ENCODE measurements around the gene ZNF618. TPM values are rescaled to one million over a fixed set of nuclear protein-coding genes. Genes with fewer than 3 reads are reported as not detected.

Gene ZNF618
- total RNA-seq, 2 experiments from 2014 or later: 0.27 to 0.70 TPM

DNA sequence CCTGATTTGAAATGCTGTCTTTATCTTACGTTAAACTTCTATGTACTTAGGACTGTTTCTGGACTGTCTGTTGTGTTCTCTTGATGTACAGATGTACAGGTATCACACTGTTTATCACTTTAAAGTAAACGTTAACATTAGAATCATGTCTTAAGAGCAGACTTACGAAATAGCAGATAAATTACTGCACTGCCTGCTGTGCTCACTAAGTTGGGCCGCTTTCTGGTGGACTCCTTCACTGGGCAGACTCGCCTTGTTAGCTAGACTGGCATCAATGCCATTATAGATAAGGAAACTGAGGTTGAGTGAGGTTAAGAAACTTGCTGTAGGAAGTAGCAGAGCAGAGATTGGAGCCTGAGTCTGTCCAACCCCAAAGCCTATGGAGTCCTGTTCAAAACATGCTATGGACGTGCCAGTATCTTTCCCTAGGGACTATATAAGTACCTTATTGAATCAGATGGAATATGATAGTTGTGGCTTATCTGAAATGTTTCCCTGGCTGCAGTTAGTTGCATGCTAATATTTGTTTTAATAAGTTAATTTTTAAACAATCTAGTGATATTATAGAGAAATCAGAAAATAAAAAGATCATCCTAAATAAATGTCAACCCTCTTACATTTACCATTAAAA, 16.9 kb downstream of the ZNF618 start:
- Mint-ChIP-seq H3K36me3 (no peaks in the 10 kb centered on the region), H3K27me3 (peaks cover 2% of the 10 kb centered on the region)

DNA sequence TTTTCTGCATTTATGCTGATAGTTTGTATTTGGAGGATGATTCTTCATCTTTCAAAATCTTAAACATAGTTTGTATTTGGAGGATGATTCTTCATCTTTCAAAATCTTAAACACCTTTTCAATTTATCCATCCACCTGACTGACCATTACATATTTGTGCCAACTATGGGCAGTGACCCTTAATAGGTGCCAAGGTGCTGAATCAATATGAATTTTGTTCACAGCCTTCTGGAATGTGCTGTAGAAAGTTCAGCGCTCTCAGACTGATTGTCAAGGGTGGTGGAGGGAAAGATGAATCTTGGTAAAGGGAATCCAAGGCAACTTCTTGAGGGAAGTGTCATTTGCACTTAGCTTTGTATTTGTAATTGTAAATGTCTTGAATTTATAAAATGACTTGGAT, 18.1 kb downstream of the ZNF618 start:
- no peak for DNase-seq
- Mint-ChIP-seq H3K27me3 (peaks cover 2% of the 10 kb centered on the region), H3K4me1 (no peaks in the 10 kb centered on the region), H3K4me3 (no peak overlapping the region), H3K36me3 (no peaks in the 10 kb centered on the region), H3K9me3 (peaks cover 4% of the 10 kb centered on the region), H3K27ac (no peak overlapping the region)

More for the DNA sequence above, 16.9 kb downstream of the ZNF618 start:
- Mint-ChIP-seq H3K9me3 (peaks cover 4% of the 10 kb centered on the region), H3K27ac (no peak overlapping the region), H3K4me1 (no peaks in the 10 kb centered on the region), H3K4me3 (no peak overlapping the region)
- DNase-seq: no peak

DNA sequence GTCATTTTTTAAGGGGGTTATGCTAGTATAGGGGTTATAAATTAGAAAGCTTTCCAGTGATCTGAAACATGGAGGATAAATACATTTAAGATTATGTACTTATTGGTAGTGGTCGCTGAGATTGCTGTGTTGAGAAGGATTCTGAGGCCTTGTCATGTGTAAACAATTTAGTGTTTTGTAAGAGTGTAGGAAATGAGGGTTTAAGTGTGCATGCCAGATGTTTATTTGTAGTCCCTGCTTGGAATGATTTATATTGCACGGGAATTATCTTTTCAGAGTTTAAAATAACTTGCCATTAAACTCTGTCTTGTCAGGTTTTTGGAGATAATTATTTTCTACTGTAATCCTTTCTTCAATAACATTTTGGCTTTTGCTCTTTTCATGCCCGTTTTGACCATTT, 19.4 kb downstream of the ZNF618 start:
- Mint-ChIP-seq H3K27ac (no peak overlapping the region), H3K4me3 (no peak overlapping the region), H3K9me3 (peaks cover 2% of the 10 kb centered on the region), H3K4me1 (no peaks in the 10 kb centered on the region), H3K27me3 (peaks cover 2% of the 10 kb centered on the region), H3K36me3 (no peaks in the 10 kb centered on the region)
- DNase-seq: no peak

DNA sequence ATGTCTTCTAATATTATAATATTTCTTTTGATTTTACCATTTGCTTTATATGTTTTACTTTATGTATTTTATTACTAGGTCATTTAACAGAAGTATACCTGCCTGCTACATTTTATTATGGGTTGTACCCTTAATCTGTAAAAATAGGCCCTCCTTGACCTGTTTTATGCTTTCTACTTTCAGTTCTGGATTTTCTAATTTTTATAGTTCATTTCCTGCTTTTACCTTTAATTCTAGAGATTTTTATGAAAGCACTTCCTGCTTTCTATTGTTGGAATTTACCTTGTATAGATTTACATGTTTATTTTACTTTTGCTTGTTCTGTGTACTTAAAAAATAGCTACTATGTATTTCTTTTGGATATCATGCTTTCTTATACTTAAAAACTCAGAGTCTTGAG, 20.6 kb downstream of the ZNF618 start:
- H3K27me3 Mint-ChIP-seq: peaks cover 2% of the 10 kb centered on the region
- H3K4me1 Mint-ChIP-seq: no peaks in the 10 kb centered on the region
- no peak for DNase-seq
- H3K9me3 Mint-ChIP-seq: no peaks in the 10 kb centered on the region
- H3K4me3 Mint-ChIP-seq: no peak overlapping the region
- H3K36me3 Mint-ChIP-seq: no peaks in the 10 kb centered on the region
- no peak overlapping the region for H3K27ac Mint-ChIP-seq

DNA sequence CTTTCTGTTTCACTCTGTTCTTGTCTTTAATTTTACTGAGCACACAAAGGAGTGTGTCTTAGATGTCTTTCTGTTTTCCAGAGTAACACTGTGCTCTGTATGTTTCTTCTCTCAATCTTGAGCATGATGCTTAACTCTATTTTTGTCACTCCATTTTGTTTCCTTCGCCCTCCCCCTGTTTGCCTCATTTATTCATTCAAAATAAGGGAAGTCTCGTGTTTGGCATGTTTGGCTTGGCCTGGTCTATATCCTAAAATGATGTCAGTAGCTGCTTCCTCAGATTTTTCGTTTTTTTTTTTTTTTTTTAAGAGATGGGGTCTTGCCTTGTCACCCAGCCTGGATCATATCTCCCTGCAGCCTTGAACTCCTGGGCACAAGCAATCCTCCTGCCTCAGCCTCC, 22.0 kb downstream of the ZNF618 start:
- no peaks in the 10 kb centered on the region for H3K9me3 Mint-ChIP-seq
- no peak for DNase-seq
- no peak overlapping the region for H3K27ac Mint-ChIP-seq
- no peaks in the 10 kb centered on the region for H3K4me1 Mint-ChIP-seq
- no peaks in the 10 kb centered on the region for H3K36me3 Mint-ChIP-seq
- peaks cover 2% of the 10 kb centered on the region for H3K27me3 Mint-ChIP-seq
- H3K4me3 Mint-ChIP-seq: no peak overlapping the region

DNA sequence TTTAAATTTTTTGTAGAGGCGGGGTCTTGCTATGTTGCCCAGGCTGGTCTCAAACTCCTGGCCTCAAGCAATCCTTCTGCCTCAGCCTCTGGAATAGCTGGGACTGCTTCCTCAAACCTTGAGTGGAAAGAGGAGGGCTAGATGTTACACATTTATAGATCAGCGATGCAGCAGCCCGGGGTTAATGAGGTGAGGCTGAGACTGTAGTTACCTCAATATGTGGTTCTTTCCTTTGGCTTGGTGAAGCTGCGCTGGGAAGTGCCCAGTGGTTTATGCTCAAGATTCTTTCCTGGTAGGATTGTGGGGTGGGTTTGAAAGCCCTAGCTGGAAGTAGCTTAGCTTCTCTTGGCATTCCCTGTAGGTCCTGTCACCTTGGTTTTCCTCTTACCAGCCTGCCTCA, 22.5 kb downstream of the ZNF618 start:
- Mint-ChIP-seq H3K4me3 (no peak overlapping the region), H3K9me3 (peaks cover 1% of the 10 kb centered on the region), H3K27ac (no peak overlapping the region), H3K36me3 (no peaks in the 10 kb centered on the region), H3K27me3 (peaks cover 6% of the 10 kb centered on the region), H3K4me1 (no peaks in the 10 kb centered on the region)
- DNase-seq: no peak

DNA sequence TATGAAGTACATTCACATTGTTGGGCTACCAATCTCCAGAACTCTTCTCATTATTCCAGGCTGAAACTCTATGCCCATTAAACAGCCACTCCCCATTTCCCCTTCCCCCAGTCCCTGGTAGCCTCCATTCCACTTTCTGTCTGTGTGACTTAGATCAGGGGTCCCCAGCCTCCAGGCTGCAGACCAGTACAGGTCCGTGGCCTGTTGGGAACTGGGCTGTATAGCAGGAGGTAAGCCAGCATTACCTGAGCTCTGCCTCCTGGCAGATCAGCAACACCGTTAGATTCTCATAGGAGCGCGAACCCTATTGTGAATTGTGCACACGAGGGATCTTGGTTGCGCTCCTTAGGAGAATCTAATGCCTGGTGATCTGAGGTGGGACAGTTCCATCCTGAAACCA, 23.1 kb downstream of the ZNF618 start:
- DNase-seq: no peak
- Mint-ChIP-seq H3K4me1 (no peaks in the 10 kb centered on the region), H3K9me3 (peaks cover 6% of the 10 kb centered on the region), H3K27me3 (peaks cover 6% of the 10 kb centered on the region), H3K27ac (no peak overlapping the region), H3K36me3 (no peaks in the 10 kb centered on the region), H3K4me3 (no peak overlapping the region)

DNA sequence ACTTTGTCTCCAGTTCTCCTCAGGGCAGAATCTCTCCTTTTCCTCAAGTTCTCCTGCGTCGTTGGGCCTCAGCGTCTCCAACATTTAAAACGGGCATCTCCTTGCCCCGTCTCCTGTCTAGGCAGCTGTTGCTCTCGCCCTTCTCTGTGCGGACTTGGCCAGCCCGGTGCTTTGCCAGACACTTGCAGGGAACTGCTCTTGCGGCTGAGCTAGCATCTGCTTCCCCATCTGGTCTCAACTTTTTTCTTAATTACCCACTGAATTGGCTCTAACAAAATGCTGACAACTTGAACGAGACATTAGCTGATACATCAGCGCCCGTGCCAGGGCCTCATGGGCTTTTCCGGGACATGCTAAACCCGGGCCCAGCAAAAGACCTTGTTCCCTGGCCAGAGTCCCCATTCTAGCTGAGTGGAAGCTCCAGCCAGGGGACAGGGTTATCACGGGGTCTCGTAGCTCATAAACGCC, 25.1 kb downstream of the ZNF618 start:
- no peak overlapping the region for H3K27ac Mint-ChIP-seq
- H3K4me3 Mint-ChIP-seq: no peak overlapping the region
- peaks cover 7% of the 10 kb centered on the region for H3K9me3 Mint-ChIP-seq
- H3K4me1 Mint-ChIP-seq: no peaks in the 10 kb centered on the region
- no peak for DNase-seq
- no peaks in the 10 kb centered on the region for H3K36me3 Mint-ChIP-seq
- H3K27me3 Mint-ChIP-seq: peaks cover 4% of the 10 kb centered on the region

DNA sequence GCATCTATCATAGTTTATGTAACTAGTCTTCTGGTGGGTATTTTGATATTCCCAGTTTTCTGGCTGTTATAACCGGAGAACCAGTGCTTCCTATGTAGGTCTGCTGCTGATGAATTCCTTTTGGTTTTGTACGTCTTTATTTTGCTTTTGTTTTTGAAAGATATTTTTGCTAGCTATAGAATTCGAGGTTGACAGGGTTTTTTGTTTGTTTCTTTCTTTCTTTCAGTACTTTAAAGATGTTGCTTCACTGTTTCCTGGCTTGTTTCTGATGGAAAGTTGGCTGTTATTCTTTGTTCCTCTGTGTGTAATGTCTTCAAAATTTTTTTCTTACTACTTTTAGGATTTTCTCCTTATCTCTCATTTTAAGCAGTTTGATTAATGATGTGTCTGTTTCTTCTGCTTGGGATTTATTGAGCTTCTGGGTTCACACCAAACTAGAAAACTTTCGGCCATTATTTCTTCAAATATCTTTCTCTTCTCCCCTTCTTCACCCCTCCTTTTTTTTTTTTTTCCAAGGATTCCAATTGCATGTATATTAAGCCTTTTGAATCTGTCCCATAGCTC, 27.5 kb downstream of the ZNF618 start:
- H3K27ac Mint-ChIP-seq: no peak overlapping the region
- H3K36me3 Mint-ChIP-seq: no peaks in the 10 kb centered on the region
- H3K4me3 Mint-ChIP-seq: no peak overlapping the region
- no peaks in the 10 kb centered on the region for H3K4me1 Mint-ChIP-seq
- peaks cover 4% of the 10 kb centered on the region for H3K27me3 Mint-ChIP-seq
- DNase-seq: no peak
- H3K9me3 Mint-ChIP-seq: peaks cover 7% of the 10 kb centered on the region

DNA sequence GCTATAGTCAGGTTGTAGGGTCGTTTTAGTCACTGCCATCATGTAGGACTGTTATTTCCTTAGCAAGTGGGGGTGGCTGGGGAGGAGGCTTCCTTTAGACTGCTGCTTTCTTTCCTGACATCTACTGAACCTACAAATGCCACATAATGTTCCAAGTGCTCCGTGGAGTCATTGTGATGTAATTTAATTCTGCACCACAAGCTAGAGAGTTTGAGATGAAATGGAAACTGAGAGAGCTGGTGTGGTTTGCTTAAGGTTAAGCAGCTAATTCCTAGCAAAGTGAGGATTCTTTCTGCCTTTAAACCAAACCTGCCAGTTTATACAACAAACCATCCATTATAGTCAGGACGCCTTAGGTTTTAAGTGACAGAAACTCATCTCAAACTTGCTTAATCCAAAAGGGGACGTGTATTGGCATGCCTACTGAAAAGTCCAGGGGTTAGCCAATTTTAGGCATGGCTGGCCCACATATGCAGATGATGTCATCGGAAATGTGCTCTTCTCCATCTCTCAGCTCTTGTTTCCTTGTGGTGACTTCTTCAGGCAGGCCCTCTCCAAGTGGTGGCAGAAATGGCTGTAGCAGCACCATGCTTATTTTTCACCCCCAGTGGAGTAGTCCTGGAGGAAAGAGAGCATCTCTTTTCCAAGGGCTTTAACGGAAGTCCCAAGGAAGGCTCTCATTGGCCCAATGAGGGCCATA, 30.5 kb downstream of the ZNF618 start:
- no peaks in the 10 kb centered on the region for H3K36me3 Mint-ChIP-seq
- no peak for DNase-seq
- no peaks in the 10 kb centered on the region for H3K4me1 Mint-ChIP-seq
- no peak overlapping the region for H3K4me3 Mint-ChIP-seq
- peaks cover 7% of the 10 kb centered on the region for H3K9me3 Mint-ChIP-seq
- peaks cover 4% of the 10 kb centered on the region for H3K27me3 Mint-ChIP-seq
- no peak overlapping the region for H3K27ac Mint-ChIP-seq

DNA sequence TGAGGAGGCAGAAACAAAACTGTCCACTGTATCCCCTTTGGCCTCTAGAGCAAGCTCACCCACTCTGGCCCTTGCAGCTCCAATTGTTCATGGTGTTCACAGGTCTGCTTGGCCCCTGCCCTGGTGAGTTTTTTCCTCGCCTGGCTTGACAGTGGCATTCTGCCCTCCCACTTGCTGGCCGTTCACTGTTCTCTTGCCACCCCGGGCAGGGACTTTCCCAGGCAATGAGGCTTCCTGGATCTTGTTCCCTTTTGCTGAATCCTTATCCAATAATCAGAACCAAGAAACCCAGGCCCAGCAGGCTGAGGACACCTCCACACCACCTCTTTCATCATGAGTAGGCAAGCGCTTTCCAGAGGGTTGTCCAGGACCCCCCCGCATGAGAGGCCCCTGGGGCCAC, 31.2 kb downstream of the ZNF618 start:
- Mint-ChIP-seq H3K4me1 (no peaks in the 10 kb centered on the region), H3K27ac (no peak overlapping the region), H3K36me3 (no peaks in the 10 kb centered on the region), H3K4me3 (no peak overlapping the region), H3K27me3 (peaks cover 4% of the 10 kb centered on the region), H3K9me3 (peaks cover 7% of the 10 kb centered on the region)
- DNase-seq: no peak

DNA sequence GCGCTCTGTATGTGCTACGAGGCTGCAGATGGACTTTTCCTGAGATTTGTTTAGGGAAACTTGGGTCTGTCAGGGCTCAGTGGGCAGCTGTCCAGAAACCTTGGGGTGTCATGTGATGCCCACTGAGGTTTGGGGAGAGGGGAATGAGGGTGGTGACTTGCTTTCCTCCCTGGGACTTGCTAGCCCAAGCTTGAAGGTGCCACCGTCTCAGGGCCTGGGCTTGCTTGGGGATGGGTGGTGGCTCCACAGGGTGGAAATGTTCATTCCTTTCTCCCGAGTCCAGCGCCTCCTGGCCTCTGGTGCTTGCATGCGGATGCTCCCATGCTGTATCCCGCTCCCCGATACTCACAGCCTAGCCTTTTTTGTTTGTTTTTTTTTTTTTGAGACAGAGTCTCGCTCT, 33.3 kb downstream of the ZNF618 start:
- no peaks in the 10 kb centered on the region for H3K27me3 Mint-ChIP-seq
- no peak overlapping the region for H3K4me3 Mint-ChIP-seq
- no peak for DNase-seq
- no peak overlapping the region for H3K27ac Mint-ChIP-seq
- no peaks in the 10 kb centered on the region for H3K9me3 Mint-ChIP-seq
- no peaks in the 10 kb centered on the region for H3K36me3 Mint-ChIP-seq
- H3K4me1 Mint-ChIP-seq: no peaks in the 10 kb centered on the region

DNA sequence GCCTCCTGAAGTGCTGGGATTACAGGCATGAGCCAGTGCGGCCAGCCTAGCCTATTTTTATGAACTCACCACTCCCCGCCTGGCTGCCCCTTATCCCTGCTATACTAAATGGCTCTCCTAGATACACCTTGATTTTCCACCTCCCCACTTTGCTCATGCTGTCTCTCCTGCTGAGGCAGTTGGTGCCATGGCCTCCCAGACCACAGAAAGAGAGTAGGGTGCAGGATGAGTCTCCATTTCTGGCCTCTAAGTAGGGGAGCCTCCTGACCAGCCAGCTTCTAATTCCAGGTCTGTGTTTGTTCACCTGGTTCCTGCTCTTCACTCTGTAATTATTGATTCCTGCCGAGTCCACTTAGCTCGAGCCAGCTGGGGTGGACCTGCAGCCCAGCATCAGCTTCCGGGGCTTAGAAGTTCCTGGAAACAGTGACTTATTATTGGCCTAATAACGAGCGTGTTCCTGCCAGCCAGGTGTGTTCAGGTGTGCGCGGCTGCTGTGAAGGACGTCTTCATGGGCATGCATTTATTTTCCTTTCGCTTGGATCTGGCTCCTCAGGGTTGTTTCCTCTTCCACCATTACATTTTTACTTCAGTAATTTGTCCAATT, 34.0 kb downstream of the ZNF618 start:
- no peaks in the 10 kb centered on the region for H3K4me1 Mint-ChIP-seq
- no peaks in the 10 kb centered on the region for H3K36me3 Mint-ChIP-seq

DNA sequence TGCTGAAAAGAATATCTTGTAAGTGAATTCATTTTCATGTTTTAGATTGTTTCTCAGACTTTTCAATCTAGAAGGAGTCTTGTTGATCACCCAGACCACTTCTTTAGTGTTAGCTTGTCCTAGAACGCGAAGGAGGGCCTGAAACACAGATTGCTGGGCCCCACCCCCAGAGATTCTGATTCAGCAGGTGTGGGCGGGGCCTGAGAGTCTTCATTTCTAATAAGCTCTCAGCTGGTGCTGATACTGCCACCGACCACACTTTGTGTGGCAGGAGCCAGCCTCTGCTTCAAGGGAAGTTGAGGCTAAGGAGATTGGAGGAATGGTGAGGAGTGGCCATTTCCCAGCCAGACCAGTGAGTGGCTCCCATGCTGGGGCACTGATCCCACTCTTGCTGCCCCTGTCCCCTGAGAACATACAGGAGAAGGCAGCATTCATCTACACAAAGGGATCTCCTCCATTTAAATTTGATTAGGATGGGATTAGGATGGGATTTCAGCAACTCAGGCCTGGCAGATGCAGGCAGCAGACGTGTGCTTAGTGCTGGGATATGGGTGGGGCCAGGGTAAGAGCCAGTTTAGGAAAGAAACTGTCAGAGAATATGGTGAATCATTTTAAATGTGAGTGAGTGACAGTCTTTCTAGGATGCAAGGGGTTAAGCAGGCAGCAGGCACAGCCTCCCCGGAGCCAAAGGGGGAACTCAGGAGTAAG, 35.9 kb downstream of the ZNF618 start:
- DNase-seq: no peak
- H3K9me3 Mint-ChIP-seq: no peaks in the 10 kb centered on the region
- no peak overlapping the region for H3K27ac Mint-ChIP-seq
- no peak overlapping the region for H3K4me3 Mint-ChIP-seq
- H3K27me3 Mint-ChIP-seq: no peaks in the 10 kb centered on the region
- no peaks in the 10 kb centered on the region for H3K4me1 Mint-ChIP-seq
- H3K36me3 Mint-ChIP-seq: no peaks in the 10 kb centered on the region

More for the DNA sequence above, 34.0 kb downstream of the ZNF618 start:
- no peak for DNase-seq
- no peaks in the 10 kb centered on the region for H3K9me3 Mint-ChIP-seq
- H3K27ac Mint-ChIP-seq: no peak overlapping the region
- no peaks in the 10 kb centered on the region for H3K27me3 Mint-ChIP-seq
- H3K4me3 Mint-ChIP-seq: no peak overlapping the region

DNA sequence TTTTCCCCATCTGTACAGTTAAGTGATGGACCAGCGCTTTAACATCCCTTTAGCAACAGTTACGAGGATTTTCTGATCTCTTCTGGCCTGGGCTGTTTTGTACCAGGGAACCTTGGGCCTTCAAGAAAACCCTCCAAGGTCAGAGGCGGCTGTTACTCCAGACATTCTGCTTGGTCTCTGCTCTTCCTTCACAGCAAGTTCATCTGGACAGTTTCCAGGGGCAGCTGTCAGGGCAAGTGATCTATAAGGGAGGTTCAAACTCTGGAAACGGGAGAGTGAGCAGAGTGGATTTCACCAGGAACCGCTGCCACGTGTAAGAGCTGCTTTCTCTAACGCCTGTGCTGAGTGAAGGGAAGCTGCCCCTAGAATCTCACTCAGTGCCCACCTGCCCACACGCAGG, 36.7 kb downstream of the ZNF618 start:
- Mint-ChIP-seq H3K9me3 (no peaks in the 10 kb centered on the region), H3K4me1 (no peaks in the 10 kb centered on the region), H3K4me3 (no peak overlapping the region), H3K27ac (no peak overlapping the region), H3K27me3 (no peaks in the 10 kb centered on the region), H3K36me3 (no peaks in the 10 kb centered on the region)
- no peak for DNase-seq
